Activated CD8-positive, alpha-beta memory T cell treated with anti-CD3 and anti-CD28 coated beads for 36 hours (primary cell): ENCODE data around the gene SLC51B. TPM values are rescaled to one million over a fixed set of nuclear protein-coding genes. Genes with fewer than 3 reads are reported as not detected.
"Not testable (repeated sequence)": the region's sequence is repeated elsewhere in the genome, so short reads cannot be mapped to it uniquely, and the experiment has no call there.

ENCODE experiments used
- CTCF ChIA-PET: fragments of 350-600 bp; sonication (Branson Sonifier 250); formaldehyde crosslinking; loops from one replicate; lab custom pipeline; 2021; ENCODE audit warnings: antibody characterized with exemption; lab: Charles Lee
- POLR2A ChIA-PET: fragments of 350-600 bp; sonication (Branson Sonifier 250); formaldehyde crosslinking; loops from one replicate; lab custom pipeline; 2021; ENCODE audit warnings: antibody characterized with exemption; lab: Charles Lee
- total RNA-seq, 2 experiments: library from RNA; stranded (reverse); gene quantifications; one replicate each; pipeline ENCODE4 v1.2.3, GENCODE V29; 2021

The SLC51B gene
- not detected for total RNA-seq

GRCh38 chr15:65044724-65045481 is at the start of gene SLC51B:
SLC51B (plus strand) TSS chr15:65045387; CDS start chr15:65050005, 4,618 bp downstream.
- POLR2A ChIA-PET = no interaction called here
- CTCF ChIA-PET = no interaction called here

GRCh38 chr15:64997066-64997465 is 48.1 kb upstream of the SLC51B start:
- CTCF ChIA-PET = no interaction called here
- POLR2A ChIA-PET = no interaction called here

- POLR2A ChIA-PET = no interaction called here
- CTCF ChIA-PET = interaction anchor here (0.6 kb wide), 1 partner anchor 290 kb away, joined by 5 read pairs; no protein-coding TSS in a partner anchor
Measured at GRCh38 chr15:64997745-64998375, 47.3 kb upstream of the SLC51B start.

GRCh38 chr15:65004993-65005392 is 40.2 kb upstream of the SLC51B start:
- ChIA-PET CTCF (no interaction called here), POLR2A (no interaction called here)

GRCh38 chr15:65006876-65007275 is 38.3 kb upstream of the SLC51B start:
- ChIA-PET CTCF (no interaction called here), POLR2A (no interaction called here)

- CTCF ChIA-PET = interaction anchor here (0.6 kb wide), 1 partner anchor 217 kb away, joined by 3 read pairs; no protein-coding TSS in a partner anchor
- POLR2A ChIA-PET = interaction anchor here (0.6 kb wide), 1 partner anchor 13 kb away, joined by 3 read pairs; no protein-coding TSS in a partner anchor
Measured at GRCh38 chr15:65008983-65009382, 36.2 kb upstream of the SLC51B start.

- POLR2A ChIA-PET = not testable (repeated sequence)
- CTCF ChIA-PET = interaction anchor here (0.6 to 1.0 kb wide), 3 partner anchors 20 to 646 kb away, joined by 3 to 4 read pairs (median 3); no protein-coding TSS in a partner anchor
Measured at GRCh38 chr15:65011198-65011597, 34.0 kb upstream of the SLC51B start.

GRCh38 chr15:65020419-65020818 is 24.8 kb upstream of the SLC51B start:
- ChIA-PET CTCF (no interaction called here), POLR2A (no interaction called here)

GRCh38 chr15:65021488-65021887 is 23.7 kb upstream of the SLC51B start:
- CTCF ChIA-PET = no interaction called here
- POLR2A ChIA-PET = no interaction called here

- POLR2A ChIA-PET = no interaction called here
- CTCF ChIA-PET = interaction anchor here (0.7 kb wide), 1 partner anchor 88 kb away, joined by 3 read pairs; the partner anchor contains the start of gene UBAP1L
Measured at GRCh38 chr15:65026756-65027155, 18.4 kb upstream of the SLC51B start.

GRCh38 chr15:65027593-65027992 is 17.6 kb upstream of the SLC51B start:
- CTCF ChIA-PET = interaction anchor here (0.7 kb wide), 2 partner anchors 21 to 87 kb away, joined by 3 read pairs; partner anchors contain the start of gene UBAP1L
- POLR2A ChIA-PET = no interaction called here

- CTCF ChIA-PET = no interaction called here
- POLR2A ChIA-PET = interaction anchor here (0.5 kb wide), 1 partner anchor 123 kb away, joined by 6 read pairs; no protein-coding TSS in a partner anchor
Measured at GRCh38 chr15:65028338-65028737, 16.8 kb upstream of the SLC51B start.

GRCh38 chr15:65028921-65029735 is 16.1 kb upstream of the SLC51B start, which contains the start of gene MTFMT:
MTFMT (minus strand) TSS chr15:65029639; CDS start chr15:65029613, 26 bp downstream.
- CTCF ChIA-PET = no interaction called here
- POLR2A ChIA-PET = interaction anchor here (0.5 to 0.7 kb wide), 2 partner anchors 119 to 124 kb away, joined by 3 to 6 read pairs; no protein-coding TSS in a partner anchor

- ChIA-PET CTCF (no interaction called here), POLR2A (no interaction called here)
Measured at GRCh38 chr15:65029736-65030208, 15.4 kb upstream of the SLC51B start.

- POLR2A ChIA-PET = no interaction called here
- CTCF ChIA-PET = interaction anchor here (0.6 to 1.4 kb wide), 3 partner anchors 20 to 57 kb away, joined by 3 to 7 read pairs (median 5); no protein-coding TSS in a partner anchor
Measured at GRCh38 chr15:65032801-65033537, 12.2 kb upstream of the SLC51B start.

GRCh38 chr15:65033659-65034269 is 11.4 kb upstream of the SLC51B start:
- POLR2A ChIA-PET = no interaction called here

GRCh38 chr15:65034719-65035118 is 10.5 kb upstream of the SLC51B start:
- CTCF ChIA-PET = interaction anchor here (0.8 to 1.4 kb wide), 4 partner anchors 10 to 306 kb away, joined by 3 to 7 read pairs (median 3); no protein-coding TSS in a partner anchor
- POLR2A ChIA-PET = no interaction called here

More at GRCh38 chr15:65033659-65034269, 11.4 kb upstream of the SLC51B start:
- CTCF ChIA-PET = interaction anchor here (0.5 to 1.4 kb wide), 6 partner anchors 9 to 367 kb away, joined by 3 to 7 read pairs (median 4); no protein-coding TSS in a partner anchor

- POLR2A ChIA-PET = no interaction called here
- CTCF ChIA-PET = no interaction called here
Measured at GRCh38 chr15:65037309-65037708, 7.9 kb upstream of the SLC51B start.
